ENCODE data around the gene ESR1. TPM values are rescaled to one million over a fixed set of nuclear protein-coding genes. Genes with fewer than 3 reads are reported as not detected.

The ESR1 gene
- total and polyA plus RNA-seq, 9 of the 15 experiments (the other 6 are each of a cell fraction or from before 2014, with no cell fraction given) = 0.03 to 0.27 (median 0.08) TPM; not detected in 1

DNA sequence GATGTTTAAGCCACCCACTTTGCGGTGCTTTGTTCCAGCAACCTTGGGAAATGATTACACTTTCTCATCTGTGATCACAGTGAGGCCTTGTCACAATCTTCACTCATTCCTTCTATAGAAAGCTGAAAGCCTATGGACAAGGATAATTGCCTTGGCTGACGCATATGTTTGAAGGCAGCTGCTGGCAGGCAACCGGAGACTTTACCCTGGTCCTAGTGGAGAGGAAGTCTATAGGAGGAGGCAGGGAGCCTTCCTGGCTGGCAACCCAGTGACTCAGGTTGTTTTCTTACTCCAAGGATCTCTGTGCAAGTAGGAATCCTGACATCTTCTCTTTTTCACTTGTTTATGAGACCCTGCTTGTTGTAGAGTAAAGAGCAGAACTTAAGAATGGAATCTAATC is 34.1 kb upstream of the ESR1 start (continued):
- no peak for TF ChIP-seq ZNF263 (CRISPR knock-in tag; IDR thresholded peaks at IDR 0.05; ENCODE audit: borderline replicate concordance)

DNA sequence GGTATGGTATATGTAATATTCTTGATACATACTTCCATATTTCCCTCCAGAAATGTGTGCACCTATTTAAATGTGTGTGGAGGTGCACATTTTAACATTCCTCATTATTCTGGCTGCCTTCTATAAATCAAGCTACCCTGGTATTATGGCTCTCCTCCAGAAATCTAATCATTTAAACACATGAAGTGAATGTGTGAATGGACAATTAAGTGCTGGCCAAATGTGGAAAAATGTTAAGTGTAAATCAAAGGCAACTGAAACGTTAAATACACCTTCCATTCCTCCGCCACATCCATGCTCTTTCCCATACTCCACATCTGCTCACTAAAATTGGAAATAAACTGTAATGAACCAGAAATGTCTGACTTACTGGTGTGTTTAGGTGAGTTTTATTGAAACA is 24.9 kb upstream of the ESR1 start:
- no peak overlapping the region for H2AFZ ChIP-seq (ENCODE audit: low read depth, low read length)
- no peaks in the 10 kb centered on the region for H3K36me3 ChIP-seq (ENCODE audit: control insufficient read depth, insufficient read depth, low read length)
- DNase-seq (ENCODE audit: extremely low read depth in 1 of 4, low spot score in 3 of 4) (no peak), ATAC-seq (no peak), FAIRE-seq (no peak)
- H3K9ac ChIP-seq (ENCODE audit: insufficient read depth in 1 of 2, low read depth in 2 of 2, low read length in 2 of 2) = no peak overlapping the region
- in situ Hi-C loops (cut with MboI) (no loop called here), intact Hi-C loops (cut with micrococcal nuclease) (no loop called here)
- CTCF ChIA-PET (ENCODE audit: low intra/inter-chr PET ratio) = no interaction called here
- H3K79me2 ChIP-seq (ENCODE audit: control insufficient read depth, insufficient read depth, low read length) = no peaks in the 10 kb centered on the region
- no peak overlapping the region for H3K27ac ChIP-seq (ENCODE audit: extremely low read depth, low read depth, low read length)
- POLR2A ChIA-PET = interaction anchor here (0.6 kb wide), 1 partner anchor 277 kb away, joined by 3 read pairs; no protein-coding TSS in a partner anchor
- no peak overlapping the region for H3K4me2 ChIP-seq (ENCODE audit: insufficient read depth, low read length)
- H3K4me3 ChIP-seq = no peak overlapping the region
- no TSS peak for BruUV-seq (replicated peaks)
- no peaks in the 10 kb centered on the region for H3K27me3 ChIP-seq (ENCODE audit: control insufficient read depth in 2 of 2, insufficient read depth in 2 of 2, low read length in 2 of 2)
- 0% methylated on average over 2 of the region's 2 CpGs for WGBS (ENCODE audit: insufficient coverage, low coverage, missing lambda C conversion rate)
- no peaks in the 10 kb centered on the region for H3K4me1 ChIP-seq (replicated peaks in 1 of 2; ENCODE audit: control insufficient read depth in 2 of 2, insufficient read depth in 2 of 2, low read length in 2 of 2)
- H3K9me3 ChIP-seq (replicated peaks; ENCODE audit: control insufficient read depth, insufficient read depth, low read depth, low read length) = no peaks in the 10 kb centered on the region
- no peaks in the 10 kb centered on the region for H3K9me1 ChIP-seq (ENCODE audit: control insufficient read depth, insufficient read depth, low read length)
- H4K20me1 ChIP-seq (replicated peaks; ENCODE audit: control insufficient read depth, insufficient read depth, low read length) = no peaks in the 10 kb centered on the region
- TF ChIP-seq, protein P1, sequence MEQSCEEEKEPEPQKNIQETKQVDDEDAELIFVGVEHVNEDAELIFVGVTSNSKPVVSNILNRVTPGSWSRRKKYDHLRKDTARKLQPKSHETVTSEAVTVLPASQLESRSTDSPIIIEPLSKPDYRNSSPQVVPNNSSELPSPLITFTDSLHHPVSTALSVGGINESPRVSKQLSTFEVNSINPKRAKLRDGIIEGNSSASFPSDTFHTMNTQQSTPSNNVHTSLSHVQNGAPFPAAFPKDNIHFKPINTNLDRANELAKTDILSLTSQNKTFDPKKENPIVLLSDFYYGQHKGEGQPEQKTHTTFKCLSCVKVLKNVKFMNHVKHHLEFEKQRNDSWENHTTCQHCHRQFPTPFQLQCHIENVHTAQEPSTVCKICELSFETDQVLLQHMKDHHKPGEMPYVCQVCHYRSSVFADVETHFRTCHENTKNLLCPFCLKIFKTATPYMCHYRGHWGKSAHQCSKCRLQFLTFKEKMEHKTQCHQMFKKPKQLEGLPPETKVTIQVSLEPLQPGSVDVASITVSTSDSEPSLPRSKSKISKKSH (CRISPR knock-in tag; IDR thresholded peaks at IDR 0.05) = no peak
- no peak for TF ChIP-seq ZFPM2 (CRISPR knock-in tag; IDR thresholded peaks at IDR 0.05)
- TF ChIP-seq MYBL2 (IDR thresholded peaks at IDR 0.05; ENCODE audit: low read depth) = no peak
- no peak for TF ChIP-seq MYBL2 (CRISPR knock-in tag; IDR thresholded peaks at IDR 0.05; ENCODE audit: borderline replicate concordance)
- TF ChIP-seq WHSC1 (IDR thresholded peaks at IDR 0.05; ENCODE audit: low read length) = no peak
- no peak for TF ChIP-seq ZSCAN29 (IDR thresholded peaks at IDR 0.05)
- no peak for TF ChIP-seq NFXL1 (CRISPR knock-in tag; IDR thresholded peaks at IDR 0.05)
- no peak for TF ChIP-seq HDGF (IDR thresholded peaks at IDR 0.05)
- TF ChIP-seq ZNF77 (CRISPR knock-in tag; IDR thresholded peaks at IDR 0.05) = no peak
- TF ChIP-seq, protein P2, sequence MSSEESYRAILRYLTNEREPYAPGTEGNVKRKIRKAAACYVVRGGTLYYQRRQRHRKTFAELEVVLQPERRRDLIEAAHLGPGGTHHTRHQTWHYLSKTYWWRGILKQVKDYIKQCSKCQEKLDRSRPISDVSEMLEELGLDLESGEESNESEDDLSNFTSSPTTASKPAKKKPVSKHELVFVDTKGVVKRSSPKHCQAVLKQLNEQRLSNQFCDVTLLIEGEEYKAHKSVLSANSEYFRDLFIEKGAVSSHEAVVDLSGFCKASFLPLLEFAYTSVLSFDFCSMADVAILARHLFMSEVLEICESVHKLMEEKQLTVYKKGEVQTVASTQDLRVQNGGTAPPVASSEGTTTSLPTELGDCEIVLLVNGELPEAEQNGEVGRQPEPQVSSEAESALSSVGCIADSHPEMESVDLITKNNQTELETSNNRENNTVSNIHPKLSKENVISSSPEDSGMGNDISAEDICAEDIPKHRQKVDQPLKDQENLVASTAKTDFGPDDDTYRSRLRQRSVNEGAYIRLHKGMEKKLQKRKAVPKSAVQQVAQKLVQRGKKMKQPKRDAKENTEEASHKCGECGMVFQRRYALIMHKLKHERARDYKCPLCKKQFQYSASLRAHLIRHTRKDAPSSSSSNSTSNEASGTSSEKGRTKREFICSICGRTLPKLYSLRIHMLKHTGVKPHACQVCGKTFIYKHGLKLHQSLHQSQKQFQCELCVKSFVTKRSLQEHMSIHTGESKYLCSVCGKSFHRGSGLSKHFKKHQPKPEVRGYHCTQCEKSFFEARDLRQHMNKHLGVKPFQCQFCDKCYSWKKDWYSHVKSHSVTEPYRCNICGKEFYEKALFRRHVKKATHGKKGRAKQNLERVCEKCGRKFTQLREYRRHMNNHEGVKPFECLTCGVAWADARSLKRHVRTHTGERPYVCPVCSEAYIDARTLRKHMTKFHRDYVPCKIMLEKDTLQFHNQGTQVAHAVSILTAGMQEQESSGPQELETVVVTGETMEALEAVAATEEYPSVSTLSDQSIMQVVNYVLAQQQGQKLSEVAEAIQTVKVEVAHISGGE (CRISPR knock-in tag; IDR thresholded peaks at IDR 0.05) = no peak
- TF ChIP-seq, protein P3, sequence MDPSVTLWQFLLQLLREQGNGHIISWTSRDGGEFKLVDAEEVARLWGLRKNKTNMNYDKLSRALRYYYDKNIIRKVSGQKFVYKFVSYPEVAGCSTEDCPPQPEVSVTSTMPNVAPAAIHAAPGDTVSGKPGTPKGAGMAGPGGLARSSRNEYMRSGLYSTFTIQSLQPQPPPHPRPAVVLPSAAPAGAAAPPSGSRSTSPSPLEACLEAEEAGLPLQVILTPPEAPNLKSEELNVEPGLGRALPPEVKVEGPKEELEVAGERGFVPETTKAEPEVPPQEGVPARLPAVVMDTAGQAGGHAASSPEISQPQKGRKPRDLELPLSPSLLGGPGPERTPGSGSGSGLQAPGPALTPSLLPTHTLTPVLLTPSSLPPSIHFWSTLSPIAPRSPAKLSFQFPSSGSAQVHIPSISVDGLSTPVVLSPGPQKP (CRISPR knock-in tag; IDR thresholded peaks at IDR 0.05) = no peak
- TF ChIP-seq PHF21A (IDR thresholded peaks at IDR 0.05; ENCODE audit: borderline replicate concordance, low read depth) = no peak
- no peak for TF ChIP-seq FOXA3 (CRISPR knock-in tag; conservative IDR thresholded peaks at IDR 0.05 in 1 of 2, IDR thresholded peaks at IDR 0.05 in 1 of 2)
- TF ChIP-seq ETV6 (IDR thresholded peaks at IDR 0.05; ENCODE audit: borderline replicate concordance in 1 of 2, low read depth in 2 of 2, low read length in 1 of 2) = no peak
- no peak for TF ChIP-seq ETV6 (CRISPR knock-in tag; IDR thresholded peaks at IDR 0.05; ENCODE audit: borderline replicate concordance)
- TF ChIP-seq CREBBP (IDR thresholded peaks at IDR 0.05; ENCODE audit: low read depth, low read length) = no peak
